Endothelial cell of umbilical vein (primary cell): Measurements from ENCODE around the gene SLC10A7. TPM values are rescaled to one million over a fixed set of nuclear protein-coding genes. Genes with fewer than 3 reads are reported as not detected.

Experiments
- BruUV-seq: library from RNA; stranded (reverse); fragments of 400-500 nt; replicated peaks from 2 replicates; lab custom pipeline; 2021; lab: Mats Ljungman, UMichigan
- CTCF ChIA-PET: fragments of 300-600, 350-600 bp; sonication (Branson Sonifier 250); formaldehyde crosslinking; loops from one replicate; lab custom pipeline; 2021; ENCODE audit warnings: antibody characterized with exemption, inconsistent platforms; lab: Charles Lee
- POLR2A ChIA-PET: fragments of 300-600, 350-600 bp; sonication (Branson Sonifier 250); formaldehyde crosslinking; loops from one replicate; lab custom pipeline; 2021; ENCODE audit warnings: antibody characterized with exemption, inconsistent platforms; lab: Charles Lee
- DNase-seq: peaks from one replicate; pipeline ENCODE4 v3.0.0-alpha.2; 2011; ENCODE audit warnings: low read depth, low spot score
- FAIRE-seq: peaks from 2 replicates; lab custom pipeline; 2011; peaks lifted over from hg19 to GRCh38; lab: Jason Lieb, UNC
- H2AFZ ChIP-seq: 2 replicates; pipeline ENCODE4 v1.6.0; 2012; ENCODE audit warnings: low read depth, low read length, control low read depth, inconsistent platforms
- H3K27ac ChIP-seq: 2 replicates; pipeline ENCODE4 v1.5.1; 2011; ENCODE audit warnings: low read depth, mild to moderate bottlenecking, control low read depth, low read length, moderate library complexity; ENCODE audit not compliant: insufficient read depth
- H3K27me3 ChIP-seq, 2 experiments: 2 replicates each; pipeline versions ENCODE4 v1.6.0 to v1.6.1; 2011; ENCODE audit warnings: low read length in 2 of 2, mixed read lengths in 1 of 2; ENCODE audit not compliant: control insufficient read depth in 2 of 2, insufficient read depth in 2 of 2
- H3K36me3 ChIP-seq, 2 experiments: 2 replicates in 1 of 2; 3 replicates in 1 of 2; pipeline ENCODE4 v1.5.1; 2011; ENCODE audit warnings: low read length in 2 of 2, mild to moderate bottlenecking in 1 of 2, moderate library complexity in 1 of 2; ENCODE audit not compliant: control insufficient read depth in 2 of 2, insufficient read depth in 2 of 2; ENCODE audit errors: extremely low read depth in 1 of 2
- H3K4me1 ChIP-seq: 3 replicates; pipeline ENCODE4 v1.5.1; 2011; ENCODE audit warnings: mild to moderate bottlenecking, low read length; ENCODE audit not compliant: control insufficient read depth, insufficient read depth; ENCODE audit errors: extremely low read depth
- H3K4me2 ChIP-seq: 2 replicates; pipeline ENCODE4 v1.6.1; 2011; ENCODE audit warnings: low read length, control low read depth, mixed read lengths; ENCODE audit not compliant: insufficient read depth
- H3K4me3 ChIP-seq, 3 experiments: fragments of 200-600 bp in 1 of 3; sonication (generic), shearing (Covaris generic) in 1 of 3; replicated peaks in 1 of 3; 2 replicates each; pipeline ENCODE4 v1.5.1; 2011 to 2016; ENCODE audit warnings: control low read depth in 3 of 3, low read length in 3 of 3, mild to moderate bottlenecking in 2 of 3, inconsistent platforms in 1 of 3, low read depth in 1 of 3, moderate library complexity in 1 of 3; ENCODE audit not compliant: insufficient read depth in 1 of 3
- H3K79me2 ChIP-seq: 2 replicates; pipeline ENCODE4 v1.6.0; 2012; ENCODE audit warnings: low read length, inconsistent platforms; ENCODE audit not compliant: control insufficient read depth, insufficient read depth
- H3K9ac ChIP-seq: replicated peaks from 2 replicates; pipeline ENCODE3; 2011; ENCODE audit warnings: low read length, control low read depth; ENCODE audit not compliant: insufficient read depth; ENCODE audit errors: extremely low read depth
- H3K9me1 ChIP-seq: replicated peaks from 3 replicates; pipeline ENCODE4 v1.6.0; 2011; ENCODE audit warnings: mild to moderate bottlenecking, low read length; ENCODE audit not compliant: control insufficient read depth, insufficient read depth; ENCODE audit errors: extremely low read depth
- H3K9me3 ChIP-seq: replicated peaks from 2 replicates; pipeline ENCODE4 v1.5.1; 2012; ENCODE audit warnings: low read length, inconsistent platforms; ENCODE audit not compliant: control insufficient read depth, insufficient read depth
- H4K20me1 ChIP-seq: replicated peaks from 2 replicates; pipeline ENCODE3; 2011; ENCODE audit warnings: mild to moderate bottlenecking, low read length; ENCODE audit not compliant: control insufficient read depth, insufficient read depth; ENCODE audit errors: extremely low read depth
- EZH2 ChIP-seq: IDR thresholded peaks from 2 replicates; pipeline ENCODE4 v1.6.1; 2012; ENCODE audit warnings: borderline replicate concordance, low read depth, mild to moderate bottlenecking, moderate library complexity, low read length, inconsistent platforms; ENCODE audit not compliant: severe bottlenecking
- FOS ChIP-seq: IDR thresholded peaks from 2 replicates; pipeline ENCODE4 v1.6.1; 2011; ENCODE audit warnings: mild to moderate bottlenecking, low read length, moderate library complexity, borderline replicate concordance; ENCODE audit not compliant: insufficient read depth
- GATA2 ChIP-seq: IDR thresholded peaks from 2 replicates; pipeline ENCODE4 v1.7.0; 2011; ENCODE audit warnings: low read depth, mild to moderate bottlenecking, moderate library complexity, mixed read lengths, low read length; ENCODE audit not compliant: insufficient read length, insufficient read depth
- JUN ChIP-seq: IDR thresholded peaks from 2 replicates; pipeline ENCODE4 v1.6.1; 2011; ENCODE audit warnings: borderline replicate concordance, low read depth; ENCODE audit not compliant: insufficient read length, insufficient read depth
- MYC ChIP-seq: IDR thresholded peaks from one replicate; pipeline ENCODE4 v1.6.1; 2011; ENCODE audit warnings: mild to moderate bottlenecking, low read depth, low read length
- POLR2A ChIP-seq: IDR thresholded peaks from 2 replicates; pipeline ENCODE4 v1.6.1; 2012; ENCODE audit warnings: low read depth, mild to moderate bottlenecking, control low read depth, low read length
- POLR2AphosphoS5 ChIP-seq: IDR thresholded peaks from 2 replicates; pipeline ENCODE4 v1.6.1; 2012; ENCODE audit warnings: low read depth, mild to moderate bottlenecking, control low read depth, low read length, moderate library complexity; ENCODE audit not compliant: insufficient read depth
- dilution Hi-C: fragments of 300-500 bp; cut with MboI; formaldehyde crosslinking; loops from one replicate; pipeline ENCODE4 v1.15.0; 2019; ENCODE audit warnings: low sequenced_read_pairs; ENCODE audit not compliant: extremely low pct_ligation_motif_present
- intact Hi-C: fragments of 100-400 bp; cut with micrococcal nuclease; formaldehyde crosslinking; loops from one replicate; pipeline ENCODE4 v1.10.0; 2022
- polyA plus RNA-seq, 4 experiments: library from polyadenylated mRNA; depleted of rRNA in 3 of 4; stranded (reverse) in 3 of 4; unstranded in 1 of 4; fragments of >200 nt; gene quantifications; 2 replicates each; pipeline versions ENCODE4 v1.2.1 to v1.2.3, GENCODE V29; 2011 to 2012; ENCODE audit warnings: missing spikeins in 1 of 4
- total RNA-seq: library from RNA; stranded (reverse); gene quantifications from 2 replicates; pipeline ENCODE4 v1.2.3, GENCODE V29; 2021
- TF ChIP-seq, protein P1 (sequence below), 2 donors: IDR thresholded peaks; 1 replicate in 1 of 2; 2 replicates in 1 of 2; pipeline ENCODE4 v1.5.1; 2011; ENCODE audit warnings: low read length in 2 of 2, mild to moderate bottlenecking in 2 of 2, moderate library complexity in 2 of 2, control low read depth in 1 of 2, inconsistent platforms in 1 of 2, low read depth in 1 of 2; ENCODE audit not compliant: insufficient read depth in 1 of 2; ENCODE audit errors: extremely low read depth in 1 of 2

The SLC10A7 gene
- total and polyA plus RNA-seq, 2 donors (not counting 3 experiments of a cell fraction or from before 2014, with no cell fraction given): 13.6 to 20.4 TPM

DNA sequence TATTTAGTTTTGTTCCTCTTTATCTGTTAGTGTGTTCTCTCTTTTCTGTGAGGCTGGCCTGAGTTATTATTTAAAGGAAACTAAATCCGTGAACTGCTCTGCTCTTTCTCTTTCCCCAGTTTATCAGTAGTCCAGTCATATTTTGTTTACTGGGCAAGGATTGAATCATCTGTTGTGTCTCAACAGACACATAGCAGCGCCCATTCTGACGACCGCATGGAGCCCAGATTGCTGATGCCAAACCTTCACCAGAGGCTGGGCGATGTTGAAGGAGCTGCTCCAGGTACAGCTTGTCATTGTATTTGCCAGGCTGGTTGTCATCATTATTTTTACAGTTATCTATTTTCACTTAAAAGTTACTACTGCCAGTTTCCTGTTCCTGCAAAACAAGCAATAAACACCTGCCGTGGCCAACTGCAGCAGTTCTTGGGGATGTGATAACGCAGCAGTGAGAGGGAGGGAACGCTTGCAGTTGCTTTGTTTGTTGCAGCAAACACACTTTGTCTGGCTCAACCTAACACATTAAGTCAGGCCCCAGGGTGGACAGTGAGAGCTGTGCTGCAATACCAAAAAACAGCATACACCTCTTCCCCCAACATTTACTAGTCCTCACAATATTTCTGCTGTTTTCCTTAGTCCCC is 297.3 kb downstream of the SLC10A7 start:
- CTCF ChIA-PET: no interaction called here
- POLR2A ChIA-PET: no interaction called here
- no peak overlapping the region for H3K4me2 ChIP-seq
- H3K9me3 ChIP-seq: no peaks in the 10 kb centered on the region
- H2AFZ ChIP-seq: no peak overlapping the region
- H4K20me1 ChIP-seq: no peaks in the 10 kb centered on the region
- no peaks in the 10 kb centered on the region for H3K9me1 ChIP-seq
- TF ChIP-seq, protein P1, sequence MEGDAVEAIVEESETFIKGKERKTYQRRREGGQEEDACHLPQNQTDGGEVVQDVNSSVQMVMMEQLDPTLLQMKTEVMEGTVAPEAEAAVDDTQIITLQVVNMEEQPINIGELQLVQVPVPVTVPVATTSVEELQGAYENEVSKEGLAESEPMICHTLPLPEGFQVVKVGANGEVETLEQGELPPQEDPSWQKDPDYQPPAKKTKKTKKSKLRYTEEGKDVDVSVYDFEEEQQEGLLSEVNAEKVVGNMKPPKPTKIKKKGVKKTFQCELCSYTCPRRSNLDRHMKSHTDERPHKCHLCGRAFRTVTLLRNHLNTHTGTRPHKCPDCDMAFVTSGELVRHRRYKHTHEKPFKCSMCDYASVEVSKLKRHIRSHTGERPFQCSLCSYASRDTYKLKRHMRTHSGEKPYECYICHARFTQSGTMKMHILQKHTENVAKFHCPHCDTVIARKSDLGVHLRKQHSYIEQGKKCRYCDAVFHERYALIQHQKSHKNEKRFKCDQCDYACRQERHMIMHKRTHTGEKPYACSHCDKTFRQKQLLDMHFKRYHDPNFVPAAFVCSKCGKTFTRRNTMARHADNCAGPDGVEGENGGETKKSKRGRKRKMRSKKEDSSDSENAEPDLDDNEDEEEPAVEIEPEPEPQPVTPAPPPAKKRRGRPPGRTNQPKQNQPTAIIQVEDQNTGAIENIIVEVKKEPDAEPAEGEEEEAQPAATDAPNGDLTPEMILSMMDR (IDR thresholded peaks at IDR 0.05; ENCODE audit: extremely low read depth in 1 of 2, insufficient read depth in 1 of 2, low read depth in 1 of 2, low read length in 2 of 2): no peak
- TF ChIP-seq POLR2AphosphoS5 (no peak), EZH2 (no peak), MYC (no peak), FOS (no peak), JUN (no peak), POLR2A (no peak), GATA2 (no peak)
- H3K79me2 ChIP-seq: no peaks in the 10 kb centered on the region
- FAIRE-seq (no peak), DNase-seq (no peak)
- no TSS peak for BruUV-seq
- intact Hi-C loops: loop anchor here (1.0 kb wide), 1 partner anchor 23 kb away; no protein-coding TSS in a partner anchor
- H3K36me3 ChIP-seq: no peaks in the 10 kb centered on the region
- peaks cover 3 to 9% of the 10 kb centered on the region in 2 experiments for H3K27me3 ChIP-seq
- dilution Hi-C loops: no loop called here
- no peak overlapping the region for H3K27ac ChIP-seq
- H3K4me1 ChIP-seq: no peaks in the 10 kb centered on the region
- H3K4me3 ChIP-seq: no peak overlapping the region
- H3K9ac ChIP-seq: no peak overlapping the region
